WERI-Rb-1 (cell line): ENCODE measurements around the gene SLC25A39.

Experiments used
- DNase-seq: peaks from one replicate; pipeline ENCODE4 v3.0.0-alpha.2; 2020
- H3K27ac ChIP-seq: fragments of 250-450 bp; sonication (Bioruptor Pico); 2 replicates; pipeline ENCODE4 v1.5.1; 2020; ENCODE audit warnings: mild to moderate bottlenecking, moderate library complexity
- H3K27me3 ChIP-seq: fragments of 250-450 bp; sonication (Bioruptor Pico); 2 replicates; pipeline ENCODE4 v1.5.1; 2021; ENCODE audit warnings: mild to moderate bottlenecking, low read depth, moderate library complexity; ENCODE audit not compliant: insufficient read depth, severe bottlenecking
- H3K36me3 ChIP-seq: fragments of 250-450 bp; sonication (Bioruptor Pico); 2 replicates; pipeline ENCODE4 v1.5.1; 2020; ENCODE audit warnings: mild to moderate bottlenecking, moderate library complexity
- H3K4me3 ChIP-seq: 2 replicates; pipeline ENCODE4 v1.5.1; 2011; ENCODE audit warnings: low read depth, mild to moderate bottlenecking, control low read depth, low read length
- H3K9me3 ChIP-seq: fragments of 250-450 bp; sonication (Bioruptor Pico); 2 replicates; pipeline ENCODE4 v1.5.1; 2021; ENCODE audit warnings: mild to moderate bottlenecking, moderate library complexity; ENCODE audit not compliant: severe bottlenecking
- CTCF ChIP-seq: IDR thresholded peaks from 2 replicates; pipeline ENCODE4 v1.5.1; 2011; ENCODE audit warnings: low read depth, mild to moderate bottlenecking, control low read depth, inconsistent platforms, low read length

Gene SLC25A39

GRCh38 chr17:44310609-44311376 is 13.8 kb downstream of the SLC25A39 start:
- Histone ChIP-seq H3K9me3 (peaks cover under 1% of the 10 kb centered on the region), H3K27ac (no peak overlapping the region), H3K4me3 (no peak overlapping the region), H3K27me3 (no peaks in the 10 kb centered on the region), H3K36me3 (peaks cover 25% of the 10 kb centered on the region)
- no peak for TF ChIP-seq CTCF
- no peak for DNase-seq

DNA sequence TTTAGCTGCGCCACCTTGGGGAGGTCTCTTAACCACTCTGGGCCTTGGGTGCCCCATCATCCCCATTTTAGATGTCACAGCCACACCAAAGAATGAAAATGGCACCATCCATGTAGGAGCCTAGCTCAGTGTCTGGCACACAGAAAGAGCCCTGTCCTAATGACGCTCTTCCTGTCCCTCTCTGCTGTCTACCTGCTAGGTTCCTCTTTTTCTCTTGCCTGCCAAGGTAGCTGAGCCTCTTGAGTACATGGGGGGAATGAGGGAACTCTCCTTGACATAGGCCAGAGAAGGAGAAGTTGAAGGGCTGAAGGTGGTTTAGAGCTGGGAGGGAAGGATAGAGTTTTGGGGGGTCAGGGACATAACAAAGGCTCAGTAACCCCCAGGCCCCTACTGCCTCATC is 14.4 kb downstream of the SLC25A39 start:
- no peaks in the 10 kb centered on the region for H3K9me3 ChIP-seq
- no peak overlapping the region for H3K27ac ChIP-seq
- no peaks in the 10 kb centered on the region for H3K27me3 ChIP-seq
- DNase-seq: no peak
- no peak overlapping the region for H3K4me3 ChIP-seq
- TF ChIP-seq CTCF: no peak
- peaks cover 21% of the 10 kb centered on the region for H3K36me3 ChIP-seq

- H3K27ac ChIP-seq: peak overlapping the region; percentile 95; the same call in 1 of the 2 replicates
- peak; percentile 23 for DNase-seq
- H3K27me3 ChIP-seq: no peaks in the 10 kb centered on the region
- peak; percentile 20; the same call in 1 of the 2 replicates for TF ChIP-seq CTCF
- peaks cover 16% of the 10 kb centered on the region for H3K36me3 ChIP-seq
- peak overlapping the region; percentile 65 for H3K4me3 ChIP-seq
- H3K9me3 ChIP-seq: no peaks in the 10 kb centered on the region
Observed at GRCh38 chr17:44309472-44309871, 15.2 kb downstream of the SLC25A39 start.

DNA sequence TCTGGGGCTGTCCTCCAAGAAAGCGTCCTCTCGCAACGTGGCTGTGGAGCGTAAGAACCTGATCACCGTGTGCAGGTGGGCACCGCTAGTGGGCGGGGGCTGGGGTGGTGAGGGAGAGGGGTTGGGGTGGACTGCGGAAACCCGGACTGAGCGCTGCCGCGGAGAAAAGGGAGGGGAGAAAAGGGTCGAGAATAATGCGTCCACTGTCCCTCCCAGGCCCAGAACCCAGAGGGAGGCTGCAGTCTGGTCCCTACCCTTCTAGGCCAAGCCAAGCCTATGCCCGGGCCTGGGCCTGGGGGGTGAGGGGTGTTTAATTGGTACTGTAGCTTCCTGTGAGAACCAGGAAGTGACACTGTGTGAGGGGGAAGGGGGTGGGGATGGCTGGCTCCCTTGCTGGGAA is 15.8 kb downstream of the SLC25A39 start:
- H3K36me3 ChIP-seq: peaks cover 16% of the 10 kb centered on the region
- H3K9me3 ChIP-seq: no peaks in the 10 kb centered on the region
- H3K27me3 ChIP-seq: no peaks in the 10 kb centered on the region
- H3K4me3 ChIP-seq: peak overlapping the region; percentile 65
- TF ChIP-seq CTCF: no peak
- peak; percentile 60 for DNase-seq
- H3K27ac ChIP-seq: peak overlapping the region; percentile 95

DNA sequence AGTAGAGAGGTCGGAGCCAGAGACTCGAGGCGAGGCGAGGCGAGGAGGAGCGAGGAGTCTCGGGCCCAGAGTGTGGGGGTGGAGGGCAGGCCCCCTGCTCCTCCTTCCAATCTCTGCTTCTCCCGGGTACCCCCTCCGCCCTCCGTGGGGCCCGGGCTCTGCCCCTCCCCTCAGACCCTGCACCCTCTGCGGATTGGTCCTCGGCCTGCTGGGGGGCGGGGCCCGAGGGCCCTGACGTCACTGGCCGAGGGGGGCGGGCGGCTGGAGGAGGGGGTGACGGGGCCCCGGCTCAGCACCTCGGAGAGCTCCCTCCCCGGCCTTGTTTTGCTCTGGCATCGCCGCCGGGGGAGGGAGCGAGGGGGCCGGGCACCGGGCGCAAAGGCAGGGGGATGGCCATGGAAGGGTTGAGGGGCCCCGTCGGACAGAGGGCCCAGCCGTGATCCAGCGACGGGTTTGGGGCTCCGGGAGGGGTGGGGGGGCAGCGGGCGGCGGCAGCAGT is 16.3 kb downstream of the SLC25A39 start, which contains the start of gene RUNDC3A:
RUNDC3A (plus strand) TSS at position 282 of the 499 bp plus-strand sequence. CDS start 232 bp downstream, outside the sequence.
- Histone ChIP-seq H3K9me3 (no peaks in the 10 kb centered on the region), H3K27ac (peak within 1 kb of the TSS; percentile 95), H3K36me3 (peaks cover 12% of the 10 kb centered on the region), H3K27me3 (no peaks in the 10 kb centered on the region), H3K4me3 (peak within 1 kb of the TSS; percentile 65)
- TF ChIP-seq CTCF: no peak
- DNase-seq: peak; percentile 99
